ENCODE results near the gene GRB10. TPM values are rescaled to one million over a fixed set of nuclear protein-coding genes. Genes with fewer than 3 reads are reported as not detected.

GRB10 gene
- total RNA-seq, 4 donors from 2014 or later: 3.5 to 35.1 (median 9.2) TPM

DNA sequence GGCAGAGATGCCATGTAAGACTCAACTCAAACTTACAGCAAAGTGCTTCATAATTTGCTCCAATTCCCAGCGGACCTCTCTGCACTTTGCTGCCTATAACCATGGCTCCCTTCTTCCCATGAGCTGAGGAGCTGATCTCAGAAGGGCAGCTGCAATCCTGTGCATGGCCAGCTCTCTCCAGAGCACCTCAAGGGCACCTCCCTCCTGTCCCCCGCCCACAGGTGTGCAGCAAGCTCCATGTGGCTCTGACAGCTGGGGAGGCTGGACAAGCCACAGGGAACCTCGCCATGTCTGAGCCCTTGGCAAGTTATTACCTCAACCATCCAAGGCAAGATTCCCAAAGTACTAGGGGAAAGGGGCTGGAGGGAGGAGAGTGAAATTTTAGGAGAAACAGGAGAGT lies 156.4 kb downstream of the GRB10 start:
- intact Hi-C loops (cut with DNase I): no loop called here
- Histone ChIP-seq H3K36me3 (peaks cover 0 to 19% (median 0%) of the 10 kb centered on the region in 3 donors), H3K27ac (no peak overlapping the region), H3K4me1 (no peaks in the 10 kb centered on the region), H3K9me3 (no peaks in the 10 kb centered on the region), H3K4me3 (no peak overlapping the region), H3K27me3 (no peaks in the 10 kb centered on the region)
- DNase-seq: no peak
- 67 to 83% methylated on average over 1 of the region's 3 CpGs for WGBS, 2 donors
- TF ChIP-seq POLR2A (IDR thresholded peaks at IDR 0.05): no peak
- TF ChIP-seq, protein P1, sequence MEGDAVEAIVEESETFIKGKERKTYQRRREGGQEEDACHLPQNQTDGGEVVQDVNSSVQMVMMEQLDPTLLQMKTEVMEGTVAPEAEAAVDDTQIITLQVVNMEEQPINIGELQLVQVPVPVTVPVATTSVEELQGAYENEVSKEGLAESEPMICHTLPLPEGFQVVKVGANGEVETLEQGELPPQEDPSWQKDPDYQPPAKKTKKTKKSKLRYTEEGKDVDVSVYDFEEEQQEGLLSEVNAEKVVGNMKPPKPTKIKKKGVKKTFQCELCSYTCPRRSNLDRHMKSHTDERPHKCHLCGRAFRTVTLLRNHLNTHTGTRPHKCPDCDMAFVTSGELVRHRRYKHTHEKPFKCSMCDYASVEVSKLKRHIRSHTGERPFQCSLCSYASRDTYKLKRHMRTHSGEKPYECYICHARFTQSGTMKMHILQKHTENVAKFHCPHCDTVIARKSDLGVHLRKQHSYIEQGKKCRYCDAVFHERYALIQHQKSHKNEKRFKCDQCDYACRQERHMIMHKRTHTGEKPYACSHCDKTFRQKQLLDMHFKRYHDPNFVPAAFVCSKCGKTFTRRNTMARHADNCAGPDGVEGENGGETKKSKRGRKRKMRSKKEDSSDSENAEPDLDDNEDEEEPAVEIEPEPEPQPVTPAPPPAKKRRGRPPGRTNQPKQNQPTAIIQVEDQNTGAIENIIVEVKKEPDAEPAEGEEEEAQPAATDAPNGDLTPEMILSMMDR (IDR thresholded peaks at IDR 0.05): no peak

- TF ChIP-seq POLR2A (IDR thresholded peaks at IDR 0.05): no peak
- TF ChIP-seq, protein P1 (IDR thresholded peaks at IDR 0.05): no peak
Measured at GRCh38 chr7:50625360-50625759, 157.3 kb downstream of the GRB10 start.

GRCh38 chr7:50622821-50623220 lies 159.9 kb downstream of the GRB10 start:
- TF ChIP-seq, protein P1 (IDR thresholded peaks at IDR 0.05): no peak
- no peak for TF ChIP-seq POLR2A (IDR thresholded peaks at IDR 0.05)
- H3K4me1 ChIP-seq: no peaks in the 10 kb centered on the region
- H3K4me3 ChIP-seq: no peak overlapping the region
- no peaks in the 10 kb centered on the region for H3K27me3 ChIP-seq
- no peak overlapping the region for H3K27ac ChIP-seq
- DNase-seq: no peak
- intact Hi-C loops (cut with DNase I): no loop called here
- no peaks in the 10 kb centered on the region for H3K9me3 ChIP-seq
- H3K36me3 ChIP-seq: peaks cover 0 to 25% (median 0%) of the 10 kb centered on the region in 3 donors
- 60 to 92% methylated on average over 2 of the region's 2 CpGs for WGBS, 2 donors

More at GRCh38 chr7:50625360-50625759, 157.3 kb downstream of the GRB10 start:
- Histone ChIP-seq H3K27ac (no peak overlapping the region), H3K36me3 (peaks cover 0 to 19% (median 0%) of the 10 kb centered on the region in 3 donors), H3K9me3 (no peaks in the 10 kb centered on the region), H3K4me1 (no peaks in the 10 kb centered on the region), H3K27me3 (no peaks in the 10 kb centered on the region), H3K4me3 (no peak overlapping the region)
- DNase-seq: no peak
- 83 to 90% methylated on average over 4 to 5 of the region's 5 CpGs for WGBS, 2 donors
- intact Hi-C loops (cut with DNase I): no loop called here

- DNase-seq: no peak
- Histone ChIP-seq H3K9me3 (no peaks in the 10 kb centered on the region), H3K4me3 (no peak overlapping the region), H3K27ac (no peak overlapping the region), H3K4me1 (no peaks in the 10 kb centered on the region), H3K27me3 (no peaks in the 10 kb centered on the region), H3K36me3 (peaks cover 0 to 32% (median 0%) of the 10 kb centered on the region in 3 donors)
- intact Hi-C loops (cut with DNase I): no loop called here
- TF ChIP-seq, protein P1 (IDR thresholded peaks at IDR 0.05): no peak
- no peak for TF ChIP-seq POLR2A (IDR thresholded peaks at IDR 0.05)
- 79 to 80% methylated on average over 11 of the region's 11 CpGs for WGBS, 2 donors
Measured at GRCh38 chr7:50621973-50622490, 160.7 kb downstream of the GRB10 start.

DNA sequence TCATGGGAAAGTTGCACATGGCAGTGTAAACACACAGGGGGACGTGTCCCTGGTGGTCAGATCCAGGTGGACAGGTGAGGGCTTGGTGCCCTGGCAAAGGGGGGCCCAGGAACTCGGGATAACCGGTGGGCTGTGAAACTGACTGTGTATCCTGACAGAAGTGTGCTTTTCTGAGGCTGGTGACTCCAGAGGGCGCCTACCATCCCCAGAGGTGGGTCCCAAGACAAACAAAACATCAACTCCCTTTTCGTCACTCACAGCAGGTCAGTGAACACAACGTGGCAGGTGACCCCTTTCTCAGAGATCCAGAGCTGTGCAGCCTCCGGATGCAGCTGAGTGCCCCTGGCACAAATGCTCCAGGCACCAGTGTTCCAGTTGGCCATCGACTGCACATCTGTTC lies 161.5 kb downstream of the GRB10 start:
- Histone ChIP-seq H3K27ac (no peak overlapping the region), H3K36me3 (peaks cover 0 to 35% (median 0%) of the 10 kb centered on the region in 3 donors), H3K9me3 (no peaks in the 10 kb centered on the region), H3K4me3 (no peak overlapping the region), H3K27me3 (no peaks in the 10 kb centered on the region), H3K4me1 (no peaks in the 10 kb centered on the region)
- TF ChIP-seq POLR2A (IDR thresholded peaks at IDR 0.05): no peak
- TF ChIP-seq, protein P1 (IDR thresholded peaks at IDR 0.05): no peak
- no peak for DNase-seq
- 74 to 75% methylated on average over 3 to 5 of the region's 8 CpGs for WGBS, 2 donors
- intact Hi-C loops (cut with DNase I): no loop called here
